ENCODE data around the gene PCNP.

DNA sequence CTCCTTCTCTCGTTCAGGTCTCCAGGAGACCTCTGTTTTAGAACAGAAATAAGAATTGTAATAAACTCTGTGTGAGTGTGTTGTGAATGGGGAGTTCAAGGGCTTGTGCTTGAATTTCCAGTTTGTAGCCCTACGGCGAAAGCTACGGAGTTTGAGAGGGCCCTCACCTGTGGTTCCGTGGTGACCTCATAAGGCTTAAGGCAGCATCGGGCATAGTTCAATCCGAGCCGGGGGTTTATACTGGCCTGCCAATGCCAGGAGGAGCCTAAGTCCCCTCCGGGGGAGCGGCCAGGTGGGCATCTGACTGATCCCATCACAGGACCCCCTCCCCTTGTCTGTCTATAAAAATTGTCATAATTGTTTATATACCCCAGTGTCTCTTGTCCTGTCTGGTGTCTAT lies 59.2 kb downstream of the PCNP start:
- TF ChIP-seq EZH2 (IDR thresholded peaks at IDR 0.05; ENCODE audit: insufficient read depth, poor library complexity, severe bottlenecking) (no peak), EZH2phosphoT487 (IDR thresholded peaks at IDR 0.05; ENCODE audit: insufficient read depth, low read depth) (no peak)

All from GM23248 (cell line).